GM21717 (cell line): ENCODE measurements around the gene CCNDBP1.
"Not testable (repeated sequence)": the region's sequence is repeated elsewhere in the genome, so short reads cannot be mapped to it uniquely, and the experiment has no call there.

Experiments used
- ATAC-seq: cut with Tn5 transposase; IDR thresholded peaks from one replicate; pipeline ENCODE4 v1.9.1; 2021; ENCODE audit warnings: mild to moderate bottlenecking, moderate library complexity; ENCODE audit not compliant: unreplicated experiment

Gene CCNDBP1

DNA sequence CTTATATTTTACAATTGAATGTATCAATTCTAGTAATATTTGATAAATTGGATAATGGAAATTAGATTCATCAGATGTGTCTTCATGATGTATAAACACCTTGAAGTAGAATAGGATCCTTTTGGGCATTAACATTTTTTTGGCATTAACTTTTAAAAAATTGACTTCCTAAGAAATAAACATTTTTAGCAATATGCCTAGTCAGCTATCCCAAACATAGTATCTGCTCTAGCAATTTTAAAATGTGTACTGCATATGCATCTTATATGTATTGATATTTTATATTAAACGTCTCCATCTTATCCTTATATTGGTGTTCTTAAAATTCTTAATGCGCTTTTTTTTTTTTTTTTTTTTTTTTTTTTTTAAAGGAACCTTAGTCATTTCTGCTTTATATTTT lies 8.5 kb downstream of the CCNDBP1 start:
- no peak for ATAC-seq

- no peak for ATAC-seq
These were observed 9.6 kb downstream of the CCNDBP1 start for GRCh38 chr15:43194795-43195194.

- ATAC-seq, result no peak
These were observed 11.8 kb downstream of the CCNDBP1 start for GRCh38 chr15:43196760-43197548.

GRCh38 chr15:43197773-43198172 lies 12.6 kb downstream of the CCNDBP1 start:
- ATAC-seq, result not testable (repeated sequence)

DNA sequence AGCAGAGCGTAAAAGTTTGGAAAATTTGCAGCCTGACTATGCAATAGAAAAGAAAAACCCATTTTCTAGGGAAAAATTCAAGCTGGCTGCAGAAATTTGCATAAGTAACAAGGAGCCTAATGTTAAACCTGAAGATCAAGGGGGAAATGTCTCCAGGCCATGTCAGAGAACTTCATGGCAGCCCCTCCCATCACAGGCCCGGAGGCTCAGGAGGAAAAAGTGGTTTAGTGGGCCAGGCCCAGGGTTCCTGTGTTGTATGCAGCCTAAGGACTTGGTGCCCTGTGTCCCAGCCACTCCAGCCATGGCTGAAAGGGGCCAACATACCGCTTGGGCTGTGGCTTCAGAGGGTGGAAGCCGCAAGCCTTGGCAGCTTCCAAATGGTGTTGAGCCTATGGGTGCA lies 13.4 kb downstream of the CCNDBP1 start:
- not testable (repeated sequence) for ATAC-seq

- no peak for ATAC-seq
These were observed 13.8 kb downstream of the CCNDBP1 start for GRCh38 chr15:43198992-43199391.

DNA sequence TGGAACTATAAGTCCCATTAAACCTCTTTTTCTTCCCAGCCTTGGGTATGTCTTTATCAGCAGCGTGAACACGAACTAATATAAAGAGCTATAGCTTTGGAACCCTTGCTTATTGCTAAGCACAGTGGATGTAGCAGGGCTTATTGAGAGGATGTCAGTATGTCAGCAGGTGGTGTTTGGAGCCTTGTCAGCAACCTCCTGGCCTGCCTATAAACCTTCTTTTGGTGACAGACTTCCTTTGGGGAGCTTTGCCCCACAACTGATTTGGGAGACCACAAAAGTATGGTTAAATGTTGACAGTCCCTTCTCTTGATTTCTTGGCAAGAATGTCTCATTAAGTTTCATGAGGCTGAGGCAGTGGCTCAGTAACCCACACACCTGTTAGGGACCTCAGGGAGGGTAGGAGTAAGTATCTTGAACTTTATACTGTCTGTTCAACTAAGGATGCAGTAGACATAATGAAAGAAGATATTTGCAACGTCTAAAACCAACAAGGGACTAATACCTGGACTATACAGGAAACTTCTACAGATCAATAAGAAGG lies 14.8 kb downstream of the CCNDBP1 start:
- ATAC-seq, result no peak

DNA sequence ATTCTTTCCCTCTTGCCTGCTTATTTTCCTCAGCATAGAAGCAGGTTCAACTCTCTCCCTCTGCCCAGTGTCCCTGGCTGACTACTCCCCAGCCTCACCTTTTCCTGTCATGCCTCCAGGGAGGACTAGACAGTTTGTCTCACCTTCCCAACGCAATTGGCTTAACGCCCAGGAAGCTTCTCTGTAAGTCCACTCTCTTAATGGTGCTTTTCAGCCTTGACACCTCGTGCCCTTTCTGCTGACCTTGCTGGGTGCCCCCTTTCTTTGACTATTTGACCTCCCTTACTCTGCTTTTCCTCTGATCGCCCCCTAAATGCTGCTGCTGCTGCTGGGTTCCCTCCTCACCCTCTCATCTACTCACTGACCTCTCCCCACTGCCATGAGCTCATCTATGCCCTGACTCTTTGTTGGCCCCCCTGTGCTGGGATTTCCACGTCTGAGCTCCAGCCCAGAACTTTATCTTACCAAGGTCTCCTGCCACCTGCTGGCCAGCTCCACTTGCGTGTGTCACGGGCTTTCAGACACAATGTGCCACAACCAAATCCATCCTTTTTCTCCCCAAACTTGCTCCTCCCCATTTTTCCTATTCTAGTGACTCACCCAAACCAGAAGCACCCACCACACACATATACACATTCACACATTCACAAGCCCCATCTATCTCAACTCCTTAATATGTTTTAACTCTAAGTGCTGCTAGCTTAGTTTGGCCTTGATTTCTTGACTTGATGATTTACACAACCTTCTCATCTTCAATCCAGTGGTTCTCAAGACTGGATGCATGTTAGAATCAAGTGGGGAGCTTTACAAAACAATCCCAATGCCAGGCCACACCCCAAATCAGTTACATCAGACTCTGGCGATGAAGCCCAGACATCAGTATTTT lies 19.1 kb downstream of the CCNDBP1 start:
- ATAC-seq, result no peak

GRCh38 chr15:43206054-43206453 lies 20.9 kb downstream of the CCNDBP1 start:
- no peak for ATAC-seq

GRCh38 chr15:43207024-43207423 lies 21.8 kb downstream of the CCNDBP1 start:
- no peak for ATAC-seq

DNA sequence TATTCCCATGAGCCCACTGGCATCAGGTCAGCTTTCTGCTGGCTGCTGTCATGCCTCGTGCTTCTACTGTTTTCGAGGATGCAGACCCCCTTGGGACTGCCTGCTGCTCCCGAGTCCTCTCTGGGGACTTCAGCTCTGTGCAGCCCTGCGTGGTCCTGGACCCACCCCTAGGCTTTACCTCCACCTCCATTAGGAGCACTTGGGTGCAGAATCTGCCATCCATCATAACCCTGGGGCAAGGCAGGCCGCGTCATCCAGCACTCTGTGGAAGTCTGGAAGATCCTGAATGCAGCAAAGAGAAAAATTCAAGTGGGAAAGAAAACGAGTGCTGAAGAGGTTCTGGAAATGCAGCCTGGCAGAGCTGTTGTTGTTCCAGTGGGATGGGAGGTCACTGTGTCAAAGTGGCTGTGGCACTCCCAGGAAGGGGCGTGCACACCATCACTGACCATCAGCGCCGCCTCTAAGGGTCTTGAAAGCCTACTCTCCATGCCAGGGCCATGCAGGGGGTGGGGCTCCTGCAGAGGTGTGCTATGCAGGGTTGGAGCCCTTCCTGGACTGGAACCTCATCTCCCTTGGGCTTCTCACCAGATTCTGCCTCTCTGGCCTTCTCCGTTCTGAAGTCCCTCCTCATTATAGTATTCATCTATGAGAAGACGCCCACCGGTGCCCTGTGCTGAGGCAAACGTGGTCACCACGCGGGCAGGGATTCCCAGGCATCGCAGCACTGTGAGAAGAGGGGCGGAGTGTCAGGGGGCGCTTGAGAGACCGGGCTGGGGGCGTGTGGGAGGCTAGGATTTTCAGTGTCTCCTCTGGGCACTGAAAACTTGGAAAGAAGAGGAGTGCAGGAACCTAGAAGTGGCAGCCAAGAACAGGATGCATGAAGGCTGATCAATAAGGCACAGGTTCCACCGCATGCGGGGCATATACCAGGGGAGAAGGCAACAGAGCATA lies 23.1 kb downstream of the CCNDBP1 start:
- no peak for ATAC-seq

GRCh38 chr15:43209059-43209824 lies 24.0 kb downstream of the CCNDBP1 start:
- no peak for ATAC-seq

- no peak for ATAC-seq
These were observed 25.1 kb downstream of the CCNDBP1 start for GRCh38 chr15:43210172-43210745.

DNA sequence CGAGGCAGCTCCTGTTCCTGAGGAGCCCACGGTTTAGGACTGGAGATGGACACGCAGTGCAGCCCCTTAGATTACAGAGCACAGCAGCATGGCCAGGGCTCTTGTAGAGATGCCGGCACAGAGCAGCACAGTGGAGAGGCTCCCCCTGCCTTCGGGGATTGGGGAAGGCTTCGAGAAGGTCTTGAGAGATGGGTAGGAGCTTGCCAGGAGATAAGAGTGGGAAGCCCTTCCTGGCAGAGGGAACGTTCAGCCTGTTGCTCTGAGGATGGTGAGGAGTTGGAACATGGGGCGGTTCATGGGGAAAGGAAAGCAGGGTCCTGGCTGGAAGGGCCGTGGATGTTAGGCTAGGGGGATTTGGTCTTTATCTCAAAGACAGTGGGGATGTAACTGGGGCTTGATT lies 25.6 kb downstream of the CCNDBP1 start:
- ATAC-seq, result no peak

GRCh38 chr15:43211224-43211735 lies 26.1 kb downstream of the CCNDBP1 start:
- no peak for ATAC-seq

- ATAC-seq, result no peak
These were observed 27.1 kb downstream of the CCNDBP1 start for GRCh38 chr15:43212299-43212698.

DNA sequence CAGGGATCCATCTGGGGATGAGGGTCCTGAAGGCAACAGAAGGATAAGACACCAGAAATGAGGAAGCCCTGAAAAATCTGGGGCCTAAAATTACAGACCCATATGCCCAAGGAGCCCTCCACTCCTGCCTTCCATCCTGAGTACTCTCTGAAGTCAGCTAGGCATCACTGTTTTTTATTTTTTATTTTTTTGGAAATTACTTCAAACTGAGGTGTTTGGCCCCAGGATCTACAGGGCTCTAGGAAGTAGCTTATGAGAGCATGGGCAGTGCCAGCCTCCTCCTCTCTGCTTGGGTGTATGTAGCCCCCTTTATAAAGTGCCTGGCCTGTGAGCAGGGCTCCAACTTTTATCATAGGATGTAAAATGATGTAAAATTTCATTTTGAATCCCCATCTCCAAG lies 27.7 kb downstream of the CCNDBP1 start:
- no peak for ATAC-seq

- no peak for ATAC-seq
These were observed 28.3 kb downstream of the CCNDBP1 start for GRCh38 chr15:43213466-43213865.

DNA sequence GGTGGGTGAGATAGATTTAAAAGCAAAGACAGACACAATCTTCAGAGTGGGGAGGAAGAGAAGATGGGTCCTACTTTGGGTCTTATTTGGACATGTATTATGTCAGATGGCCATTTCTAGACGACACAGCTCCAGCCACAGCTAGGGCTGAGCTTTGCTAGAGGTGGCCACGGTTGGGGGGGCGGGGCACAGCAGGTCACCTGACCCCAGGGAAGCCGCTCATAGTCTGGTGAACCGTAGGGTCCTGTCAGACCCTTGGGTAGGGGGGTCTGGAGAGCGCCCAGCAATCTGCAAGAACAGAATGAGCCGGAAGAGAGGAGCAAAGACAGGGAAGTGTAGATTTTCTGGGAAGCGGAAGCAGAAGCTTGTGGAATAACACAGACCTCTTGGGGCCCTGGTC lies 29.0 kb downstream of the CCNDBP1 start:
- no peak for ATAC-seq
